GM12878 (cell line): Measurements from ENCODE around the gene LRRC66.

Experiments
- ELK1 ChIP-seq: IDR thresholded peaks from 2 replicates; pipeline ENCODE4 v1.6.1; 2012; ENCODE audit warnings: low read depth, low read length, improper control_type of control experiment
- ESRRA ChIP-seq: IDR thresholded peaks from 2 replicates; pipeline ENCODE4 v1.6.1; 2012; ENCODE audit warnings: mild to moderate bottlenecking, low read length, improper control_type of control experiment
- NKRF ChIP-seq: fragments of 450-650 bp; conservative IDR thresholded peaks from 2 replicates; pipeline ENCODE4 v1.6.1; 2017; ENCODE audit warnings: mild to moderate bottlenecking, moderate library complexity
- SREBF1 ChIP-seq: IDR thresholded peaks from 2 replicates; pipeline ENCODE4 v1.6.1; 2012; ENCODE audit warnings: mild to moderate bottlenecking, low read length
- SREBF2 ChIP-seq: IDR thresholded peaks from 2 replicates; pipeline ENCODE4 v1.6.1; 2012; ENCODE audit warnings: mild to moderate bottlenecking, low read length
- TF ChIP-seq, protein P1 (sequence below): fragments of 450-650 bp; IDR thresholded peaks from 2 replicates; pipeline ENCODE4 v1.6.1; 2017; ENCODE audit warnings: mild to moderate bottlenecking
- TF ChIP-seq, protein P2 (sequence below), 3 experiments: IDR thresholded peaks in 2 of 3; conservative IDR thresholded peaks in 1 of 3; 2 replicates each; pipeline ENCODE4 v1.5.1; 2011; ENCODE audit warnings: low read depth in 3 of 3, low read length in 3 of 3, mild to moderate bottlenecking in 3 of 3, control low read depth in 2 of 3, moderate library complexity in 2 of 3, inconsistent platforms in 1 of 3, mixed read lengths in 1 of 3; ENCODE audit not compliant: control insufficient read depth in 2 of 3, insufficient read depth in 1 of 3; ENCODE audit errors: extremely low read depth in 1 of 3
- TF ChIP-seq, protein P3 (sequence below): fragments of 450-650 bp; IDR thresholded peaks from 2 replicates; pipeline ENCODE4 v1.6.1; 2016; ENCODE audit warnings: mild to moderate bottlenecking

DNA sequence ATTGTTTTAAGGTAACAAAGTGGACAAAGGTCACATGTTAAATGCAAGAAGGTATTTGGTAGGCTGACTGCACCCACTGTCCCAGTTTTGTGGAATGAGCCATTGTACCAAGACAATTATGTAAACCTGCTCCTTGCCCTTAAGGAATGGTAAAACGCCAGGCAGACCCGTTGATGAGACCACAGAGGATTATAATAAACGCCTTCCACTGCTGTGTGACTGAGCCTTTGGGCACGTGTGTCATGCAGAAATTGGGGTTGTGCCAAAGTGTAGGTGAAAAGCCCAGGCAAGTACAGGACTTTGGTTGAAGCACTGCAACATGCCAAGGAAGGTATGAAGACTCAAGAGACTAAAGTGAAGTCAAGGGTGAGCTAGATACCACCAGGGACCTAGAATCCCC, 59.7 kb downstream of the LRRC66 start:
- TF ChIP-seq, protein P1, sequence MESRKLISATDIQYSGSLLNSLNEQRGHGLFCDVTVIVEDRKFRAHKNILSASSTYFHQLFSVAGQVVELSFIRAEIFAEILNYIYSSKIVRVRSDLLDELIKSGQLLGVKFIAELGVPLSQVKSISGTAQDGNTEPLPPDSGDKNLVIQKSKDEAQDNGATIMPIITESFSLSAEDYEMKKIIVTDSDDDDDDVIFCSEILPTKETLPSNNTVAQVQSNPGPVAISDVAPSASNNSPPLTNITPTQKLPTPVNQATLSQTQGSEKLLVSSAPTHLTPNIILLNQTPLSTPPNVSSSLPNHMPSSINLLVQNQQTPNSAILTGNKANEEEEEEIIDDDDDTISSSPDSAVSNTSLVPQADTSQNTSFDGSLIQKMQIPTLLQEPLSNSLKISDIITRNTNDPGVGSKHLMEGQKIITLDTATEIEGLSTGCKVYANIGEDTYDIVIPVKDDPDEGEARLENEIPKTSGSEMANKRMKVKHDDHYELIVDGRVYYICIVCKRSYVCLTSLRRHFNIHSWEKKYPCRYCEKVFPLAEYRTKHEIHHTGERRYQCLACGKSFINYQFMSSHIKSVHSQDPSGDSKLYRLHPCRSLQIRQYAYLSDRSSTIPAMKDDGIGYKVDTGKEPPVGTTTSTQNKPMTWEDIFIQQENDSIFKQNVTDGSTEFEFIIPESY, result no peak
- no peak for TF ChIP-seq ELK1
- no peak for TF ChIP-seq NKRF
- TF ChIP-seq, protein P2, sequence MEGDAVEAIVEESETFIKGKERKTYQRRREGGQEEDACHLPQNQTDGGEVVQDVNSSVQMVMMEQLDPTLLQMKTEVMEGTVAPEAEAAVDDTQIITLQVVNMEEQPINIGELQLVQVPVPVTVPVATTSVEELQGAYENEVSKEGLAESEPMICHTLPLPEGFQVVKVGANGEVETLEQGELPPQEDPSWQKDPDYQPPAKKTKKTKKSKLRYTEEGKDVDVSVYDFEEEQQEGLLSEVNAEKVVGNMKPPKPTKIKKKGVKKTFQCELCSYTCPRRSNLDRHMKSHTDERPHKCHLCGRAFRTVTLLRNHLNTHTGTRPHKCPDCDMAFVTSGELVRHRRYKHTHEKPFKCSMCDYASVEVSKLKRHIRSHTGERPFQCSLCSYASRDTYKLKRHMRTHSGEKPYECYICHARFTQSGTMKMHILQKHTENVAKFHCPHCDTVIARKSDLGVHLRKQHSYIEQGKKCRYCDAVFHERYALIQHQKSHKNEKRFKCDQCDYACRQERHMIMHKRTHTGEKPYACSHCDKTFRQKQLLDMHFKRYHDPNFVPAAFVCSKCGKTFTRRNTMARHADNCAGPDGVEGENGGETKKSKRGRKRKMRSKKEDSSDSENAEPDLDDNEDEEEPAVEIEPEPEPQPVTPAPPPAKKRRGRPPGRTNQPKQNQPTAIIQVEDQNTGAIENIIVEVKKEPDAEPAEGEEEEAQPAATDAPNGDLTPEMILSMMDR (IDR thresholded peaks at IDR 0.05 in 2 of 3, conservative IDR thresholded peaks at IDR 0.05 in 1 of 3; ENCODE audit: control insufficient read depth in 2 of 3, extremely low read depth in 1 of 3, insufficient read depth in 1 of 3, low read depth in 3 of 3, low read length in 3 of 3), result no peak
- no peak for TF ChIP-seq ESRRA
- no peak for TF ChIP-seq SREBF2
- no peak for TF ChIP-seq SREBF1
- TF ChIP-seq, protein P3, sequence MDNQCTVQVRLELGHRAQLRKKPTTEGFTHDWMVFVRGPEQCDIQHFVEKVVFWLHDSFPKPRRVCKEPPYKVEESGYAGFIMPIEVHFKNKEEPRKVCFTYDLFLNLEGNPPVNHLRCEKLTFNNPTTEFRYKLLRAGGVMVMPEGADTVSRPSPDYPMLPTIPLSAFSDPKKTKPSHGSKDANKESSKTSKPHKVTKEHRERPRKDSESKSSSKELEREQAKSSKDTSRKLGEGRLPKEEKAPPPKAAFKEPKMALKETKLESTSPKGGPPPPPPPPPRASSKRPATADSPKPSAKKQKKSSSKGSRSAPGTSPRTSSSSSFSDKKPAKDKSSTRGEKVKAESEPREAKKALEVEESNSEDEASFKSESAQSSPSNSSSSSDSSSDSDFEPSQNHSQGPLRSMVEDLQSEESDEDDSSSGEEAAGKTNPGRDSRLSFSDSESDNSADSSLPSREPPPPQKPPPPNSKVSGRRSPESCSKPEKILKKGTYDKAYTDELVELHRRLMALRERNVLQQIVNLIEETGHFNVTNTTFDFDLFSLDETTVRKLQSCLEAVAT, result no peak
